Fibroblast of lung (primary cell): ENCODE results near the gene SERTAD2. TPM values are rescaled to one million over a fixed set of nuclear protein-coding genes. Genes with fewer than 3 reads are reported as not detected.

Experiments
- DNase-seq, 2 donors: peaks; one replicate each; pipeline versions ENCODE4 v3.0.0 to v3.0.0-alpha.2; 2010; ENCODE audit warnings: low read depth in 2 of 2
- H2AFZ ChIP-seq: 2 replicates; pipeline ENCODE4 v1.5.1; 2012; ENCODE audit warnings: low read length, control low read depth, inconsistent platforms
- H3K27ac ChIP-seq: 2 replicates; pipeline ENCODE4 v1.5.1; 2011; ENCODE audit warnings: low read length, control low read depth; ENCODE audit not compliant: insufficient read depth
- H3K27me3 ChIP-seq: 2 replicates; pipeline ENCODE4 v1.5.1; 2011; ENCODE audit warnings: mild to moderate bottlenecking, low read length; ENCODE audit not compliant: control insufficient read depth, insufficient read depth
- H3K36me3 ChIP-seq: 2 replicates; pipeline ENCODE4 v1.5.1; 2011; ENCODE audit warnings: low read length; ENCODE audit not compliant: control insufficient read depth, insufficient read depth
- H3K4me1 ChIP-seq: 2 replicates; pipeline ENCODE4 v1.5.1; 2011; ENCODE audit warnings: low read length; ENCODE audit not compliant: control insufficient read depth, insufficient read depth; ENCODE audit errors: extremely low read depth
- H3K4me2 ChIP-seq: 2 replicates; pipeline ENCODE4 v1.5.1; 2011; ENCODE audit warnings: low read length, control low read depth; ENCODE audit not compliant: insufficient read depth; ENCODE audit errors: extremely low read depth
- H3K4me3 ChIP-seq, 4 experiments: fragments of 200-600 bp in 1 of 4; sonication (generic) in 1 of 4; replicated peaks in 1 of 4; 2 replicates each; pipeline ENCODE4 v1.5.1; 2011 to 2016; ENCODE audit warnings: low read length in 4 of 4, low read depth in 3 of 4, mild to moderate bottlenecking in 3 of 4, control low read depth in 2 of 4, inconsistent platforms in 1 of 4, mixed read lengths in 1 of 4; ENCODE audit not compliant: insufficient read depth in 1 of 4; ENCODE audit errors: control extremely low read depth in 1 of 4
- H3K79me2 ChIP-seq: 2 replicates; pipeline ENCODE4 v1.5.1; 2012; ENCODE audit warnings: mild to moderate bottlenecking, low read length, inconsistent platforms; ENCODE audit not compliant: control insufficient read depth, insufficient read depth
- H3K9ac ChIP-seq: 2 replicates; pipeline ENCODE4 v1.5.1; 2011; ENCODE audit warnings: mild to moderate bottlenecking, low read length, control low read depth; ENCODE audit not compliant: insufficient read depth
- H3K9me3 ChIP-seq: 2 replicates; pipeline ENCODE4 v1.5.1; 2012; ENCODE audit warnings: low read depth, low read length; ENCODE audit not compliant: control insufficient read depth, insufficient read depth
- H4K20me1 ChIP-seq: 2 replicates; pipeline ENCODE4 v1.5.1; 2011; ENCODE audit warnings: low read length; ENCODE audit not compliant: control insufficient read depth, insufficient read depth; ENCODE audit errors: extremely low read depth
- EZH2 ChIP-seq: IDR thresholded peaks from 2 replicates; pipeline ENCODE4 v1.5.1; 2012; ENCODE audit warnings: low read length, control low read depth, mild to moderate bottlenecking; ENCODE audit errors: missing control alignments
- polyA plus RNA-seq, 2 donors: library from polyadenylated mRNA; depleted of rRNA in 1 of 2; stranded (reverse) in 1 of 2; unstranded in 1 of 2; fragments of >200 nt; gene quantifications; 2 replicates each; pipeline ENCODE4 v1.2.1, GENCODE V29; 2011 to 2012; ENCODE audit warnings: missing spikeins in 1 of 2
- total RNA-seq: library from RNA; depleted of rRNA; stranded (reverse); fragments of >200 nt; gene quantifications from 2 replicates; pipeline ENCODE4 v1.2.1, GENCODE V29; 2014
- TF ChIP-seq, protein P1 (sequence below), 2 donors: IDR thresholded peaks in 1 of 2; conservative IDR thresholded peaks in 1 of 2; 1 replicate in 1 of 2; 2 replicates in 1 of 2; pipeline ENCODE4 v1.5.1; 2011 to 2012; ENCODE audit warnings: low read length in 2 of 2, control low read depth in 1 of 2, inconsistent platforms in 1 of 2, low read depth in 1 of 2, mild to moderate bottlenecking in 1 of 2

SERTAD2 gene
- total and polyA plus RNA-seq, 2 donors (not counting 1 experiment from before 2014, with no cell fraction given): 15.2 to 16.5 TPM

DNA sequence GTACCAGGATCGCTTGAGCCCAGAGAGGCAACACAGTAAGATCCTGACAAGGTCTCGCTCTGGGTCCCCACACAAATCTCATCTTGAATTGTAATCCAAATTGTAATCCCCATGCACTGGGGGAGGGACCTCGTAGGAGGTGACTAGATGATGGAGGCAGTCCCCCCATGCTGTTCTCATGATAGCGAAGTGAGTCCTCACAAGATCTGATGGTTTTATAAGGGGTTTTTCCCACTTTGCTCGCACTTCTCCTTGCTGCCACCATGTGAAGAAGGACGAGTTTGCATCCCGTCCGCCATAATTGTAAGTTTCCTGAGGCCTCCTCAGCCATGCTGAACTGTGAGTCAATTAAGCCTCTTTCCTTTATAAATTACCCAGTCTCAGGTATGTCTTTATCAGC is 46.0 kb upstream of the SERTAD2 start:
- H3K79me2 ChIP-seq: no peaks in the 10 kb centered on the region
- no peaks in the 10 kb centered on the region for H3K9me3 ChIP-seq
- TF ChIP-seq, protein P1, sequence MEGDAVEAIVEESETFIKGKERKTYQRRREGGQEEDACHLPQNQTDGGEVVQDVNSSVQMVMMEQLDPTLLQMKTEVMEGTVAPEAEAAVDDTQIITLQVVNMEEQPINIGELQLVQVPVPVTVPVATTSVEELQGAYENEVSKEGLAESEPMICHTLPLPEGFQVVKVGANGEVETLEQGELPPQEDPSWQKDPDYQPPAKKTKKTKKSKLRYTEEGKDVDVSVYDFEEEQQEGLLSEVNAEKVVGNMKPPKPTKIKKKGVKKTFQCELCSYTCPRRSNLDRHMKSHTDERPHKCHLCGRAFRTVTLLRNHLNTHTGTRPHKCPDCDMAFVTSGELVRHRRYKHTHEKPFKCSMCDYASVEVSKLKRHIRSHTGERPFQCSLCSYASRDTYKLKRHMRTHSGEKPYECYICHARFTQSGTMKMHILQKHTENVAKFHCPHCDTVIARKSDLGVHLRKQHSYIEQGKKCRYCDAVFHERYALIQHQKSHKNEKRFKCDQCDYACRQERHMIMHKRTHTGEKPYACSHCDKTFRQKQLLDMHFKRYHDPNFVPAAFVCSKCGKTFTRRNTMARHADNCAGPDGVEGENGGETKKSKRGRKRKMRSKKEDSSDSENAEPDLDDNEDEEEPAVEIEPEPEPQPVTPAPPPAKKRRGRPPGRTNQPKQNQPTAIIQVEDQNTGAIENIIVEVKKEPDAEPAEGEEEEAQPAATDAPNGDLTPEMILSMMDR (conservative IDR thresholded peaks at IDR 0.05 in 1 of 2, IDR thresholded peaks at IDR 0.05 in 1 of 2; ENCODE audit: low read depth in 1 of 2, low read length in 2 of 2): no peak
- no peak for TF ChIP-seq EZH2
- H3K4me1 ChIP-seq: peaks cover 2% of the 10 kb centered on the region
- H4K20me1 ChIP-seq: no peaks in the 10 kb centered on the region
- no peaks in the 10 kb centered on the region for H3K27me3 ChIP-seq
- no peak overlapping the region for H3K4me3 ChIP-seq
- DNase-seq: no peak
- no peaks in the 10 kb centered on the region for H3K36me3 ChIP-seq
- H3K27ac ChIP-seq: no peak overlapping the region
- no peak overlapping the region for H3K4me2 ChIP-seq
- H3K9ac ChIP-seq: no peak overlapping the region
- H2AFZ ChIP-seq: no peak overlapping the region

DNA sequence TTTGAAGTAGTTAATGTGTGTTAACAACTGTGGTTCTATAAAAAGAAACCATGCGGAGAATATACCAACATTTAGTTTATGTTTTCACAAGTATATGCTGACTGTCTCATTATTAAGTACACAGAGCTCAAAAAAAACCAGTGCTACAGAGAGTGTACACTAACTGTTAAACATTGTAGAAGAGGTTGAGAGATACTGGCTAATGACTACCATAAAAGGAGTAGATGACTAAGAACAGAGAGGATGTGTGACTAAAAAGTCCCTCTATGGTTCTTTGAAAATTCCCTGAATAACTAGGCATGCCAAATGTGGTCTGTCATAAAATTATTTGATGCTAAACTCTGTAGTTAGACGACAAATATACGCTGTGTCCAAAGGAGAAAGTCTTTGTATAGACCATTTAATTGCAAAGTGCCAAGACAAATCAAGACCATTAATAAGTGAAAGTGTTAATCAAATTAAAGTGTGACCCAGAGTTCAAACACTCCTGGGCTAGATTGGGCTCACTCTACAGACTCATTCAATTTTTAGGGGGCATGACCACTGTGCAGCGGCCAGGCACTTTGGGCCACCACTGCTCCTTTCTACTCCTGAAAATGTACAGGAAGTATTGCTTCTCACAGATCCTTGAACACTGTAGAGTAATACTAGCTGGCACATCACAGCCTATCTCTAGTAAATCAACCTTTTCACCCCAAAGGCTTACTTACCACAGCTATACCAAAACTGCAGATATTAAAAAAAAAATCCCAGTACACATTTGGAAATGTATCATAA is 45.1 kb upstream of the SERTAD2 start:
- Histone ChIP-seq H3K27me3 (no peaks in the 10 kb centered on the region), H3K27ac (peak overlapping the region; percentile 30), H3K4me1 (peaks cover 2% of the 10 kb centered on the region), H2AFZ (no peak overlapping the region), H4K20me1 (no peaks in the 10 kb centered on the region), H3K9me3 (no peaks in the 10 kb centered on the region), H3K79me2 (no peaks in the 10 kb centered on the region), H3K9ac (no peak overlapping the region), H3K4me3 (no peak overlapping the region), H3K36me3 (no peaks in the 10 kb centered on the region), H3K4me2 (peak overlapping the region; percentile 9)
- DNase-seq: peak; percentile 80 to 96
- TF ChIP-seq, protein P1 (conservative IDR thresholded peaks at IDR 0.05 in 1 of 2, IDR thresholded peaks at IDR 0.05 in 1 of 2; ENCODE audit: low read depth in 1 of 2, low read length in 2 of 2): no peak
- TF ChIP-seq EZH2: no peak

DNA sequence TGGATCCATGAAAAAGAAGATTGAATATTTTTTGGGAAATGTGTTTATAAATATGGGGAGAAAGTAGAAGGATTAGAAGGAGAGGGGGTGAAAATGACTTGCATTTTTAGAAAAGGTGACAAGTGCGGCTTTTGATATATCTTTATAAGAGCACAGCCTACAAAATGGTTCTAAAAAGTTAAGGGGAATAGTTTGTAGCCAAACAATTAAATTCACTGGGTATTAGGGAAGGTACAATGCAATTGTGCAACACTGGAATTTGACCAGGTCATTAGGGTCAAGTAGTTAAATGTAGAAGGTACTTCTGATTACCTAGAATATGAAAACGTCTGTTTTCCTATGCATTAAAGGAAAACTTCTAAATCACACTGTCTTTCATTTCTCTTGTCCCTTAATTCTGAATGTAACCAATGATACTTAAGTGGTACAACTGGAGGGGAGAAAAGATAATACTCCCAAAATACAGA is 44.5 kb upstream of the SERTAD2 start:
- peak overlapping the region; percentile 9 for H3K4me2 ChIP-seq
- H3K4me3 ChIP-seq: no peak overlapping the region
- no peak overlapping the region for H3K27ac ChIP-seq
- no peak overlapping the region for H2AFZ ChIP-seq
- H3K36me3 ChIP-seq: no peaks in the 10 kb centered on the region
- H3K79me2 ChIP-seq: no peaks in the 10 kb centered on the region
- H3K4me1 ChIP-seq: peaks cover 2% of the 10 kb centered on the region
- no peaks in the 10 kb centered on the region for H3K27me3 ChIP-seq
- no peak for DNase-seq
- TF ChIP-seq, protein P1 (conservative IDR thresholded peaks at IDR 0.05 in 1 of 2, IDR thresholded peaks at IDR 0.05 in 1 of 2; ENCODE audit: low read depth in 1 of 2, low read length in 2 of 2): no peak
- no peak for TF ChIP-seq EZH2
- H3K9ac ChIP-seq: no peak overlapping the region
- H4K20me1 ChIP-seq: no peaks in the 10 kb centered on the region
- no peaks in the 10 kb centered on the region for H3K9me3 ChIP-seq
